ENCODE data around the gene GDF7. TPM values are rescaled to one million over a fixed set of nuclear protein-coding genes. Genes with fewer than 3 reads are reported as not detected.

Gene GDF7
- total and polyA plus RNA-seq, 10 donors = 0.83 to 3.8 (median 1.9) TPM

- no peak for DNase-seq
- TF ChIP-seq POLR2A (IDR thresholded peaks at IDR 0.05) = no peak
- TF ChIP-seq CTCF (IDR thresholded peaks at IDR 0.05 in 8 of 11, conservative IDR thresholded peaks at IDR 0.05 in 3 of 11) = no peak
- no peak for TF ChIP-seq POLR2AphosphoS5 (IDR thresholded peaks at IDR 0.05)
- H3K27ac ChIP-seq = no peak overlapping the region
- H3K27me3 ChIP-seq (replicated peaks in 1 of 7) = peaks cover 0 to 77% (median 62%) of the 10 kb centered on the region in 7 donors
- 21 to 39% (median 29%) methylated on average over 13 of the region's 13 CpGs for WGBS, 5 donors
- intact Hi-C loops (cut with DNase I; ENCODE audit: low total_unique reads) = no loop called here
- H3K4me3 ChIP-seq = peak overlapping the region in 1 of 8 donors; percentile 38
- peaks cover 1 to 87% (median 54%) of the 10 kb centered on the region in 6 donors for H3K4me1 ChIP-seq
- H3K9me3 ChIP-seq = no peaks in the 10 kb centered on the region
- peaks cover 0 to 7% (median 0%) of the 10 kb centered on the region in 6 donors for H3K36me3 ChIP-seq
These were observed 4.8 kb downstream of the GDF7 start for GRCh38 chr2:20671736-20672080.

GRCh38 chr2:20672201-20672951 is 5.4 kb downstream of the GDF7 start:
- H3K27ac ChIP-seq = peak overlapping the region in 2 of 8 donors; percentile 42 to 51
- H3K4me1 ChIP-seq = peaks cover 3 to 89% (median 52%) of the 10 kb centered on the region in 6 donors
- intact Hi-C loops (cut with DNase I; ENCODE audit: low total_unique reads) = no loop called here
- 39 to 60% (median 47%) methylated on average over 16 to 18 of the region's 18 CpGs for whole genome bisulfite sequencing, 5 donors
- H3K4me3 ChIP-seq = peak overlapping the region in 1 of 8 donors; percentile 27
- no peaks in the 10 kb centered on the region for H3K9me3 ChIP-seq
- no peak for DNase-seq
- H3K27me3 ChIP-seq (replicated peaks in 1 of 7) = peaks cover 0 to 71% (median 58%) of the 10 kb centered on the region in 7 donors
- no peak for TF ChIP-seq POLR2A (IDR thresholded peaks at IDR 0.05)
- TF ChIP-seq CTCF (IDR thresholded peaks at IDR 0.05 in 8 of 11, conservative IDR thresholded peaks at IDR 0.05 in 3 of 11) = no peak
- TF ChIP-seq POLR2AphosphoS5 (IDR thresholded peaks at IDR 0.05) = no peak
- H3K36me3 ChIP-seq = peaks cover 0 to 7% (median 0%) of the 10 kb centered on the region in 6 donors

- H3K4me1 ChIP-seq = peaks cover 3 to 79% (median 44%) of the 10 kb centered on the region in 6 donors
- peaks cover 0 to 57% (median 43%) of the 10 kb centered on the region in 7 donors for H3K27me3 ChIP-seq (replicated peaks in 1 of 7)
- no peak for DNase-seq
- H3K9me3 ChIP-seq = no peaks in the 10 kb centered on the region
- H3K4me3 ChIP-seq = no peak overlapping the region
- H3K27ac ChIP-seq = no peak overlapping the region
- WGBS, 5 donors = 75 to 77% (median 76%) methylated on average over 5 of the region's 5 CpGs
- intact Hi-C loops (cut with DNase I; ENCODE audit: low total_unique reads) = no loop called here
- TF ChIP-seq CTCF (IDR thresholded peaks at IDR 0.05 in 8 of 11, conservative IDR thresholded peaks at IDR 0.05 in 3 of 11) = no peak
- TF ChIP-seq POLR2A (IDR thresholded peaks at IDR 0.05) = no peak
- no peak for TF ChIP-seq POLR2AphosphoS5 (IDR thresholded peaks at IDR 0.05)
- H3K36me3 ChIP-seq = peaks cover 0 to 7% (median 0%) of the 10 kb centered on the region in 6 donors
These were observed 6.9 kb downstream of the GDF7 start for GRCh38 chr2:20673686-20674308.
